PFSK-1 (cell line): ENCODE results near the gene DNAJC25.

Source experiments
- POLR2AphosphoS5 ChIP-seq: IDR thresholded peaks from 2 replicates; pipeline ENCODE4 v1.6.1; 2012; ENCODE audit warnings: low read depth, mild to moderate bottlenecking, control low read depth, low read length, moderate library complexity
- SIN3A ChIP-seq: IDR thresholded peaks from 2 replicates; pipeline ENCODE4 v1.6.1; 2012; ENCODE audit warnings: mild to moderate bottlenecking, low read length, moderate library complexity, borderline replicate concordance; ENCODE audit not compliant: insufficient read depth

- TF ChIP-seq POLR2AphosphoS5 (no peak), SIN3A (no peak)
Measured at GRCh38 chr9:111679199-111679598, 48.1 kb downstream of the DNAJC25 start.
